B cell (primary cell): ENCODE results near the gene FANCC. TPM values are rescaled to one million over a fixed set of nuclear protein-coding genes. Genes with fewer than 3 reads are reported as not detected.

Experiments
- ATAC-seq: fragments of 200-7000 bp; cut with Tn5 transposase; one replicate; pipeline ENCODE4 v1.10.0; 2021; ENCODE audit warnings: low read depth, mild to moderate bottlenecking, moderate number of reproducible peaks, moderate library complexity
- CTCF ChIA-PET: fragments of 350-600 bp; sonication (Branson Sonifier 250); formaldehyde crosslinking; loops from one replicate; lab custom pipeline; 2021; ENCODE audit warnings: antibody characterized with exemption, inconsistent platforms; lab: Charles Lee
- POLR2A ChIA-PET: fragments of 350-600 bp; sonication (Branson Sonifier 250); formaldehyde crosslinking; loops from one replicate; lab custom pipeline; 2021; ENCODE audit warnings: antibody characterized with exemption; lab: Charles Lee
- DNase-seq: peaks from one replicate; pipeline ENCODE4 v3.0.0; 2013
- H2AFZ ChIP-seq: 2 replicates; pipeline ENCODE4 v1.6.1; 2012; ENCODE audit warnings: mild to moderate bottlenecking, low read depth, low read length; ENCODE audit not compliant: insufficient read depth, poor library complexity, severe bottlenecking
- H3K27ac ChIP-seq, 2 donors: 1 replicate in 1 of 2; 2 replicates in 1 of 2; pipeline ENCODE4 v1.5.1; 2012 to 2013; ENCODE audit warnings: low read length in 2 of 2, mild to moderate bottlenecking in 2 of 2, moderate library complexity in 1 of 2
- H3K27me3 ChIP-seq, 4 experiments: fragments of 200-600 bp in 1 of 4; sonication (generic) in 1 of 4; replicated peaks in 1 of 4; 1 replicate in 2 of 4; 2 replicates in 2 of 4; pipeline versions ENCODE4 v1.6.1 to v1.7.0; 2013 to 2016; ENCODE audit warnings: low read length in 3 of 4, mild to moderate bottlenecking in 2 of 4, mixed read lengths in 1 of 4, moderate library complexity in 1 of 4; ENCODE audit not compliant: insufficient read depth in 4 of 4, control insufficient read depth in 3 of 4; ENCODE audit errors: control extremely low read depth in 1 of 4
- H3K36me3 ChIP-seq, 2 experiments: replicated peaks in 1 of 2; 1 replicate in 1 of 2; 2 replicates in 1 of 2; pipeline versions ENCODE4 v1.6.1 to v1.7.1; 2013; ENCODE audit warnings: low read length in 1 of 2; ENCODE audit not compliant: insufficient read depth in 2 of 2, control insufficient read depth in 1 of 2; ENCODE audit errors: control extremely low read depth in 1 of 2, extremely low read depth in 1 of 2
- H3K4me1 ChIP-seq, 2 donors: fragments of 200-600 bp in 1 of 2; sonication (generic) in 1 of 2; 1 replicate in 1 of 2; 2 replicates in 1 of 2; pipeline versions ENCODE4 v1.5.1 to v1.6.1; 2013 to 2017; ENCODE audit warnings: low read length in 2 of 2; ENCODE audit not compliant: control insufficient read depth in 2 of 2, insufficient read depth in 2 of 2
- H3K4me2 ChIP-seq: replicated peaks from 2 replicates; pipeline ENCODE3; 2012; ENCODE audit warnings: mild to moderate bottlenecking, low read depth, low read length; ENCODE audit not compliant: poor library complexity, severe bottlenecking
- H3K4me3 ChIP-seq, 5 experiments: fragments of 200-600 bp in 1 of 5; sonication (generic) in 1 of 5; 1 replicate in 3 of 5; 2 replicates in 2 of 5; pipeline versions ENCODE4 v1.5.1 to v1.7.0; 2011 to 2016; ENCODE audit warnings: low read length in 4 of 5, mild to moderate bottlenecking in 4 of 5, low read depth in 2 of 5, control low read depth in 1 of 5, moderate library complexity in 1 of 5; ENCODE audit not compliant: insufficient read depth in 1 of 5; ENCODE audit errors: control extremely low read depth in 1 of 5, extremely low read depth in 1 of 5
- H3K79me2 ChIP-seq: fragments of 200-600 bp; sonication (generic); one replicate; pipeline ENCODE4 v1.6.0; 2016; ENCODE audit warnings: low read length; ENCODE audit not compliant: control insufficient read depth, insufficient read depth
- H3K9ac ChIP-seq: fragments of 200-600 bp; sonication (generic); 2 replicates; pipeline ENCODE4 v1.6.1; 2017; ENCODE audit warnings: mild to moderate bottlenecking, low read length, moderate library complexity
- H3K9me3 ChIP-seq, 3 donors: one replicate each; pipeline versions ENCODE4 v1.6.1 to v1.7.1; 2013; ENCODE audit warnings: low read length in 2 of 3; ENCODE audit not compliant: control insufficient read depth in 2 of 3, insufficient read depth in 1 of 3; ENCODE audit errors: control extremely low read depth in 1 of 3
- H4K20me1 ChIP-seq: 2 replicates; pipeline ENCODE4 v1.6.0; 2012; ENCODE audit warnings: mild to moderate bottlenecking, low read length; ENCODE audit not compliant: insufficient read depth, control insufficient read depth, poor library complexity, severe bottlenecking
- H3K27ac Mint-ChIP-seq: one replicate; pipeline ENCODE4 v1.8.0; 2021; ENCODE audit warnings: mixed read lengths
- H3K27me3 Mint-ChIP-seq: one replicate; pipeline ENCODE4 v1.8.0; 2021; ENCODE audit warnings: mixed read lengths
- H3K4me1 Mint-ChIP-seq: one replicate; pipeline ENCODE4 v1.8.0; 2021; ENCODE audit warnings: mixed read lengths
- H3K4me3 Mint-ChIP-seq: one replicate; pipeline ENCODE4 v1.8.0; 2021; ENCODE audit warnings: mixed read lengths
- H3K9me3 Mint-ChIP-seq: one replicate; pipeline ENCODE4 v1.8.0; 2022; ENCODE audit warnings: mixed read lengths; ENCODE audit not compliant: insufficient read depth
- EZH2 ChIP-seq: IDR thresholded peaks from 2 replicates; pipeline ENCODE4 v1.6.1; 2012; ENCODE audit warnings: borderline replicate concordance, low read depth, mild to moderate bottlenecking, moderate library complexity, low read length; ENCODE audit not compliant: insufficient read depth, poor library complexity, severe bottlenecking
- WGBS: methylation state at CpG from one replicate; pipeline ENCODE4 v1.1.5; 2013; ENCODE audit warnings: missing lambda C conversion rate; ENCODE audit not compliant: insufficient coverage; 5-methylcytosine and 5-hydroxymethylcytosine counted together
- intact Hi-C: fragments of 100-400 bp; cut with micrococcal nuclease; formaldehyde crosslinking; loops from one replicate; pipeline ENCODE4 v1.10.0; 2022
- polyA plus RNA-seq: library from polyadenylated mRNA; depleted of rRNA; stranded (reverse); fragments of >200 nt; gene quantifications from 2 replicates; pipeline ENCODE4 v1.2.3, GENCODE V29; 2012
- total RNA-seq, 2 donors: library from RNA; stranded (reverse); fragments of 120-200 nt in 1 of 2; gene quantifications; 1 replicate in 1 of 2; 2 replicates in 1 of 2; pipeline versions ENCODE4 v1.2.3 to v1.2.4, GENCODE V29; 2013 to 2022
- TF ChIP-seq, protein P1 (sequence below): fragments of 200-600 bp; IDR thresholded peaks from one replicate; pipeline ENCODE4 v1.8.0; 2022; ENCODE audit warnings: antibody characterized with exemption, mild to moderate bottlenecking

The FANCC gene
- total and polyA plus RNA-seq, 2 donors (not counting 1 experiment from before 2014, with no cell fraction given) = 1.8 to 11.1 TPM

GRCh38 chr9:95098391-95098921 is 219.1 kb downstream of the FANCC start:
- intact Hi-C loops = no loop called here
- H3K4me3 Mint-ChIP-seq = no peak overlapping the region
- WGBS = 59% methylated on average over 12 of the region's 12 CpGs

DNA sequence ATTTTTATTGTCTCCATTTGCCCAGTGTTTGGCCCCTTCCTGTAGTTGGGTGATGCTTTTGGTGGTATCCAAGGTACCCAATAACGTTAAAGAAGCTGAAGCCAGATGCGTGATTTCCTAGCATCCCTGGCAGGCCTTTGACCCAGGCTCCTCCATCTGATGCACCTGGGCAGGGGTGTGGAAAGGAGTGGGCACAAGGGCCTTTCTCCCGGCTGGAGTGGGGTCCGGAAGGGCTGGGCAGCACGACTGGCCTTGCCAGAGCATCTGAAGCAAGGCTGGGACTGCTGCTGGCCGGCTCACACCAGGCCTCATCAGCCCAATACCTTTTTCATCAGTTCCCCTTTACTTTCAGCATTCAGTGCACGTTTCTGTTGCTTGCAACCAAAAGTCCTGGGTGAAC is 220.2 kb downstream of the FANCC start:
- no peaks in the 10 kb centered on the region for H3K4me1 Mint-ChIP-seq
- Histone ChIP-seq H3K4me3 (no peak overlapping the region), H3K9ac (no peak overlapping the region), H3K4me2 (no peak overlapping the region), H3K36me3 (peaks cover 0 to 2% of the 10 kb centered on the region in 2 experiments), H3K9me3 (no peaks in the 10 kb centered on the region), H3K27ac (no peak overlapping the region), H2AFZ (no peak overlapping the region), H4K20me1 (no peaks in the 10 kb centered on the region), H3K79me2 (no peaks in the 10 kb centered on the region), H3K4me1 (no peaks in the 10 kb centered on the region), H3K27me3 (peaks cover 0 to 2% (median 0%) of the 10 kb centered on the region in 4 experiments)
- TF ChIP-seq, protein P1, sequence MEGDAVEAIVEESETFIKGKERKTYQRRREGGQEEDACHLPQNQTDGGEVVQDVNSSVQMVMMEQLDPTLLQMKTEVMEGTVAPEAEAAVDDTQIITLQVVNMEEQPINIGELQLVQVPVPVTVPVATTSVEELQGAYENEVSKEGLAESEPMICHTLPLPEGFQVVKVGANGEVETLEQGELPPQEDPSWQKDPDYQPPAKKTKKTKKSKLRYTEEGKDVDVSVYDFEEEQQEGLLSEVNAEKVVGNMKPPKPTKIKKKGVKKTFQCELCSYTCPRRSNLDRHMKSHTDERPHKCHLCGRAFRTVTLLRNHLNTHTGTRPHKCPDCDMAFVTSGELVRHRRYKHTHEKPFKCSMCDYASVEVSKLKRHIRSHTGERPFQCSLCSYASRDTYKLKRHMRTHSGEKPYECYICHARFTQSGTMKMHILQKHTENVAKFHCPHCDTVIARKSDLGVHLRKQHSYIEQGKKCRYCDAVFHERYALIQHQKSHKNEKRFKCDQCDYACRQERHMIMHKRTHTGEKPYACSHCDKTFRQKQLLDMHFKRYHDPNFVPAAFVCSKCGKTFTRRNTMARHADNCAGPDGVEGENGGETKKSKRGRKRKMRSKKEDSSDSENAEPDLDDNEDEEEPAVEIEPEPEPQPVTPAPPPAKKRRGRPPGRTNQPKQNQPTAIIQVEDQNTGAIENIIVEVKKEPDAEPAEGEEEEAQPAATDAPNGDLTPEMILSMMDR = no peak
- TF ChIP-seq EZH2 = no peak
- 98% methylated on average over 6 of the region's 7 CpGs for WGBS
- no peak for DNase-seq
- ATAC-seq = no peak
- H3K4me3 Mint-ChIP-seq = no peak overlapping the region
- CTCF ChIA-PET = interaction anchor here (0.7 kb wide), 1 partner anchor 314 kb away, joined by 3 read pairs; no protein-coding TSS in a partner anchor
- H3K9me3 Mint-ChIP-seq = no peaks in the 10 kb centered on the region
- POLR2A ChIA-PET = no interaction called here
- H3K27me3 Mint-ChIP-seq = no peaks in the 10 kb centered on the region
- intact Hi-C loops = no loop called here
- H3K27ac Mint-ChIP-seq = no peak overlapping the region

More at GRCh38 chr9:95098391-95098921, 219.1 kb downstream of the FANCC start:
- ATAC-seq = no peak
- CTCF ChIA-PET = no interaction called here
- no peak for DNase-seq
- Histone ChIP-seq H3K9me3 (no peaks in the 10 kb centered on the region), H3K4me1 (no peaks in the 10 kb centered on the region), H3K79me2 (no peaks in the 10 kb centered on the region), H3K27me3 (peaks cover 0 to 2% (median 0%) of the 10 kb centered on the region in 4 experiments), H3K4me2 (no peak overlapping the region), H2AFZ (no peak overlapping the region), H3K9ac (no peak overlapping the region), H3K36me3 (peaks cover 0 to 3% of the 10 kb centered on the region in 2 experiments), H3K27ac (no peak overlapping the region), H4K20me1 (no peaks in the 10 kb centered on the region), H3K4me3 (no peak overlapping the region)
- Mint-ChIP-seq H3K9me3 (no peaks in the 10 kb centered on the region), H3K4me1 (no peaks in the 10 kb centered on the region), H3K27me3 (no peaks in the 10 kb centered on the region), H3K27ac (no peak overlapping the region)
- TF ChIP-seq, protein P1 = no peak
- TF ChIP-seq EZH2 = no peak
- POLR2A ChIA-PET = no interaction called here
